SU-DHL-6 (cell line): Measurements from ENCODE around the gene DDX54.

Experiments
- EZH2phosphoT487 ChIP-seq: fragments of 200-600 bp; sonication (generic), shearing (Covaris generic); conservative IDR thresholded peaks from 2 replicates; pipeline ENCODE4 v1.6.1; 2018; ENCODE audit warnings: mild to moderate bottlenecking, antibody characterized with exemption, low read length, moderate library complexity, mixed read lengths
- TF ChIP-seq, protein P1 (sequence below): fragments of 200-600 bp; sonication (generic); IDR thresholded peaks from one replicate; pipeline ENCODE4 v1.5.1; 2017; ENCODE audit warnings: antibody characterized with exemption, mild to moderate bottlenecking, low read length, moderate library complexity; ENCODE audit not compliant: insufficient read depth, poor library complexity, severe bottlenecking

- TF ChIP-seq, protein P1, sequence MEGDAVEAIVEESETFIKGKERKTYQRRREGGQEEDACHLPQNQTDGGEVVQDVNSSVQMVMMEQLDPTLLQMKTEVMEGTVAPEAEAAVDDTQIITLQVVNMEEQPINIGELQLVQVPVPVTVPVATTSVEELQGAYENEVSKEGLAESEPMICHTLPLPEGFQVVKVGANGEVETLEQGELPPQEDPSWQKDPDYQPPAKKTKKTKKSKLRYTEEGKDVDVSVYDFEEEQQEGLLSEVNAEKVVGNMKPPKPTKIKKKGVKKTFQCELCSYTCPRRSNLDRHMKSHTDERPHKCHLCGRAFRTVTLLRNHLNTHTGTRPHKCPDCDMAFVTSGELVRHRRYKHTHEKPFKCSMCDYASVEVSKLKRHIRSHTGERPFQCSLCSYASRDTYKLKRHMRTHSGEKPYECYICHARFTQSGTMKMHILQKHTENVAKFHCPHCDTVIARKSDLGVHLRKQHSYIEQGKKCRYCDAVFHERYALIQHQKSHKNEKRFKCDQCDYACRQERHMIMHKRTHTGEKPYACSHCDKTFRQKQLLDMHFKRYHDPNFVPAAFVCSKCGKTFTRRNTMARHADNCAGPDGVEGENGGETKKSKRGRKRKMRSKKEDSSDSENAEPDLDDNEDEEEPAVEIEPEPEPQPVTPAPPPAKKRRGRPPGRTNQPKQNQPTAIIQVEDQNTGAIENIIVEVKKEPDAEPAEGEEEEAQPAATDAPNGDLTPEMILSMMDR = no peak
- TF ChIP-seq EZH2phosphoT487 = no peak
Measured at GRCh38 chr12:113234483-113234882, 49.2 kb upstream of the DDX54 start.
